NCI-H446 (cell line): ENCODE measurements around the gene DMAC1.

Source experiments
- DNase-seq, 2 experiments: peaks; one replicate each; lab custom pipeline; 2025; lab: John Stamatoyannopoulos, UW

Gene DMAC1, protein sequence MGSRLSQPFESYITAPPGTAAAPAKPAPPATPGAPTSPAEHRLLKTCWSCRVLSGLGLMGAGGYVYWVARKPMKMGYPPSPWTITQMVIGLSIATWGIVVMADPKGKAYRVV

GRCh38 chr9:7799234-7799943, at the start of gene DMAC1:
Gene DMAC1 (minus strand): TSS chr9:7799778. CDS start chr9:7799734, 44 bp downstream.
- peak; percentile 93 to 97 for DNase-seq

- DNase-seq = no peak
Measured at GRCh38 chr9:7849362-7849761, 49.8 kb upstream of the DMAC1 start.

DNA sequence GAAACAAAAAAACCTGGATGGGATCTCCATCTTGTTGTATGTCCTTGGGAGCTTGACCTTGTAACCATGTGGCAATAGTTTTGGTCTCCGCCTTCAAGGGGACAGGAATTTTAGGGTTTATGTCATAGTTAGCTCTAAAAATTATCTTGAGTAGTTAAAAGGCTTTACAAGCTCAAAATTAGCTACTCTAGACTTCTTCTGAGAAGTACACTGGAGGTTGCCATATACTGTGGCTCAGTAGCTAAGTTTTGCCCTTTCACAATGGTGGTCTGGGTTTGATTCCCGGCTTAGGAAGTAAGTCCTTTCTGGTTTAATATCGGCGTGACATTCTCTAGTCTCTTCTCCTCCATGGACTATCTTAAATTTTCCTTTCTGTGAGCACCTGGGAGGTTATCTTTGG, 48.9 kb upstream of the DMAC1 start:
- DNase-seq = no peak

DNA sequence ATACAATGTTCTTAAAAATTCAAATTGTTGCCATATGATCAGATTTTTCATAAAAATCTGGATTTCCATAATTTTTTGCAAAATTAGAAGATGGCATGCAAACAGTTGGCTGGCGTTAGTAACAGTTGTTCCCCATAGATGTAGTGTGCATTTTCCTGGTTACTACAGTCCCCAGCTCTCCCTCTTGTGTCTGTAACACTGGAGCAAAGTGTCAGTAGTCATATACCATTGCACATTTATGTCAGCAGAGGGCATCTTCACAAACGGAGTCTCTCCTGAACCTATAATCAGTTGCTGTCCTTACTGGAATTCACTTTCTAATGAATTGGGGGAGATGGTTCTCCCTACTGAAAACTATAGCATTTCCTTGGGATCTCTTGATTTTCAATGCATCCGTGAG, 44.7 kb upstream of the DMAC1 start:
- peak in 1 of 2 experiments; percentile 40 for DNase-seq

DNA sequence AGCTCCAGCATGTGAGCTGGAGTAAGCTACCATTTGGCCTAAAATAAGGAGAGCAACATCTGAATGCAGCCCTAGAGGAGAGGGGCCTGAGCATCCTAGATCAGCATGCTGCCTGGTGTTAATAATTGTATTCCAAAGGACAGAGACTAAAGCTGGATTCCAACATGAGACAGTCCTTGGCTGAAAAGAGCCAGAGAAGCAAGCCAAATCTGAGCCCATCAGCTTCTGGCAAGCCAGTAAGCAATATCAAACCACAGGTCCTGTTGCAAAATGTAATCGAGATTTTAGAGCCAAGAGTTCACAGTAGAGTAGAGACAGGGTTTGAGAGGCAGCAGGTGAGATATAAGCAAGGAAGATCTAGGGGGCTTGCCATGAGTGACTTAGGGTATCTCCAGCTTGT, 42.3 kb upstream of the DMAC1 start:
- peak in 1 of 2 experiments; percentile 28 for DNase-seq

- no peak for DNase-seq
Measured at GRCh38 chr9:7834531-7834930, 35.0 kb upstream of the DMAC1 start.

- DNase-seq = no peak
Measured at GRCh38 chr9:7828334-7828733, 28.8 kb upstream of the DMAC1 start.

DNA sequence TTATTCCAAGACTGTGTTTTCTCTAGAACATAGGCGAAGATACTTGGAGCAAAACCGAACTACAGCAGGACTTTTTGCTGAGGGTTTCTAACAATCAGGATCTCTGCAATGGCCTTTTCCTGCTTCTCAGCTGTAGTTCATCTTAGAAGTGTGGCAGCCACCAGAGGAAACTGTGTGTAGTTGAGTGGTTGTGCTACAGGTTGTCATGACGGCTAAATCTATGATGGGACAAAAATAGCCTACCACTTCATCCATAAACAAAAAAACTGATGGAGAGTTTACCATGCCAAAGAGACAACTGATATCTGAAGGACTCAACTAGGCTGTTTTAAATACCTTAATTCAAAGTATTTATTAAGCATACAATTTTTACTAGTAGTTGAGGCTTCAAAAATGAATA, 28.2 kb upstream of the DMAC1 start:
- DNase-seq = no peak

GRCh38 chr9:7827056-7827455, 27.5 kb upstream of the DMAC1 start:
- DNase-seq = no peak

DNA sequence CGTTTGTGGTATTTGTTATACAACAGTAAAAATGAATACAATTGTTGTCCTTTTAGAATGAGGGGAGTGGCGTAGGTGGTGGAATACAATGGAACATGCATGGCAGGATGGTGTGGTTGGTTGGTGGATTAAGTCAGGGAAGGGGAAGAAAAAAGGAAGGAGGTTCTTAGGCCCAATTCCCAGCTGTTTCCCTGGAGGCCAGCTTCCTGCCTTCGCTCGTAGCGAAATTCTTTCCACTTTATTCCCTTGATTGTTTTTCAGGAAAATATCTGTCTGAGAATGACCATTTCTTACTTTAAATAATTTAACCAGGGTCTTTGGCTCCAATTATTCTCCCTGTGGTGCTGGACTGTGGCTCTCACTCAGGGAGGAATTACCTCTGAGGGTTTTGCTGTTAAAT, 24.1 kb upstream of the DMAC1 start:
- no peak for DNase-seq

DNA sequence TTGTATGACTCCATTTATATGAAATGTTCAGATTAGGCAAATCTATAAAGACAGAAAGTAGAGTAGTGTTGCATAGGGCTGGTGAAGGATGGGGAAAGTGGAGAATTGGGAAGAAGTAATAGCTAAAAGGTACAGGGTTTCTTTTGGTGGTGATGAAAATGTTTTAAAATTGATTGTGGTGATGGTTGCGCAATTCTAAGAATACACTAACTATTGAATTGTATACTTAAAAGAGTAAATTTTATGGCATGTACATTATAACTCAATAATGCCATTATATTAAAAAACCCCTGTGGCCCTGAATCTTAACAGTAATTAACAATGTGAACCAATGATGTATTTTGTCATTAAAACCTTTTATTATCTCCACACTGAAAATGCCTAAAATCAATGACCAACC, 20.4 kb upstream of the DMAC1 start:
- DNase-seq = no peak

GRCh38 chr9:7816021-7816420, 16.4 kb upstream of the DMAC1 start:
- DNase-seq = no peak

DNA sequence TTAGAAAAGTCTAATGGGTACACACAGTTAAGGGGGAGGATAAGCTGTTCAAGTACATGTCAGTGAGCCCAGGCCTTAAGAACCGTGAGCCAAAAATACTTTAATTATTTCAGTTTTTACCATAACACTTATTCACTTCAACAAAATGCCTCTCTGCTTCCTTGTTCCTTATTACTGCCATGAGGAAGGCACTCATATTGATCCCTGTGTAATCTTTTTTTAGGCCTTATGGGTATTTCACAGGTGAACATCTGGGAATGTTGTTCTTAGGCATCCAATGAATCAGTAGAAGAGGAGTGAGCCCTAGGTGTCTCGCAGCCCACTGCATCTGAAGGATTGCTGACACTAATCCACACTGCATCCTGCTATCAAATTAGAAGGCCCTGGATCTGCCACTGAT, 13.5 kb upstream of the DMAC1 start:
- DNase-seq = no peak

- no peak for DNase-seq
Measured at GRCh38 chr9:7811677-7812076, 12.1 kb upstream of the DMAC1 start.

GRCh38 chr9:7802666-7803065, 3.1 kb upstream of the DMAC1 start:
- peak in 1 of 2 experiments; percentile 55 for DNase-seq

DNA sequence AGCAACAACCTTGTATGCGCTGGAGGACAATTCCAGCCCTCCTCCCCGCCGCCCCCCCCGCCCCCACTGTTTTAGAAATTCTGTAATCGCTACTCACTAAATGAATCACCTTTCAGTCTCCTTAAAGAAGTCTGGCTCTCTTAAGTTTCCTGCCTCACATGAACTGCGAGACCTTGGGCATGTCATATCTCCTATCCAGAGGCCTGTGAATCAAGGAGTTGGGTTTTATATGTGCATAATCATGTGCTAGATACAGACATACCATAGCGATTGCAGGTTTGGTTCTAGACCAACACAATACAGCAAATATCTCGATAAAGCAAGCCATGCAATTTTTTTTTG, 337 bp upstream of the DMAC1 start:
- no peak for DNase-seq

- no peak for DNase-seq
Measured at GRCh38 chr9:7794196-7794595, 5.4 kb downstream of the DMAC1 start.

- no peak for DNase-seq
Measured at GRCh38 chr9:7791394-7791793, 8.2 kb downstream of the DMAC1 start.

- no peak for DNase-seq
Measured at GRCh38 chr9:7790819-7791182, 8.8 kb downstream of the DMAC1 start.

GRCh38 chr9:7790022-7790818, 9.4 kb downstream of the DMAC1 start:
- DNase-seq = no peak

DNA sequence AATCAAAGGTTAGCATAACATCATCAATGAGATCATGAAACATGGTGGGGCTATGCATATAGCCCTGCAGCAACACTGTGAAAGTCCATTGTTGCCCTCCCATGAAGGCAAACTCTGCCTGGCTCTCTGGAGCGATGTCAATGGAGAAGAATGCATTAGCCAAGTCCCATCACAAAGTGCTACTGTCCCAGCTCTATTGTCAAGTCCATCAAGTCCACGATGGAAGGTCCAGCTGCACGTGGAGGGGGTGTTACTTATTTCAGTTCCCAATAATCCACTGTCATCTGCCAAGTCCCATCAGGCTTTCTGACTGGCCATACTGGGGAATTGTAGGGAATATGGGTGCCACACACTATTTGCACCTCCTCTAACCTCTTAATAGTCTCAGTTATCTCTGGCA, 10.8 kb downstream of the DMAC1 start:
- DNase-seq = no peak

- no peak for DNase-seq
Measured at GRCh38 chr9:7785813-7786212, 13.8 kb downstream of the DMAC1 start.

DNA sequence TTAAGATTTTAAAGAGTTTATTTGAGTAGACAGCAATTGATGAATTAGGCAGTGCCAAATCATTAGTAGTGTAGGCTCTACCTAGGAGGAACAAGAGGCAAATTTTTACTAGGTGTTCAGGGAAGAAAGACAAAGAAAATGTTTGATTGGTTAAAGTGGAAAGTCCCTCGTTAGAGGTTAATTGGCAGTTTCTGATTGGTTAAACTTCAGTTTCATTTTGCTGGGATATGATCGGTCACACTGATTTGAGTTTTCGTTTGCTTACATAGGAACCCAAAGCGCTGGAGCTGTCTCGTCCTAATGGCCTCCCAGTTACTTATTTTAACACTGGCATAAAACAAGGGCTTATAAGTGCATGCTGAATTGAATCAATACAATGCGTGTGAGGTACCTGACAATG, 15.1 kb downstream of the DMAC1 start:
- DNase-seq = no peak
